ENCODE measurements around the gene RABAC1.
"Not testable (repeated sequence)": the region's sequence is repeated elsewhere in the genome, so short reads cannot be mapped to it uniquely, and the experiment has no call there.

Gene RABAC1, protein sequence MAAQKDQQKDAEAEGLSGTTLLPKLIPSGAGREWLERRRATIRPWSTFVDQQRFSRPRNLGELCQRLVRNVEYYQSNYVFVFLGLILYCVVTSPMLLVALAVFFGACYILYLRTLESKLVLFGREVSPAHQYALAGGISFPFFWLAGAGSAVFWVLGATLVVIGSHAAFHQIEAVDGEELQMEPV

DNA sequence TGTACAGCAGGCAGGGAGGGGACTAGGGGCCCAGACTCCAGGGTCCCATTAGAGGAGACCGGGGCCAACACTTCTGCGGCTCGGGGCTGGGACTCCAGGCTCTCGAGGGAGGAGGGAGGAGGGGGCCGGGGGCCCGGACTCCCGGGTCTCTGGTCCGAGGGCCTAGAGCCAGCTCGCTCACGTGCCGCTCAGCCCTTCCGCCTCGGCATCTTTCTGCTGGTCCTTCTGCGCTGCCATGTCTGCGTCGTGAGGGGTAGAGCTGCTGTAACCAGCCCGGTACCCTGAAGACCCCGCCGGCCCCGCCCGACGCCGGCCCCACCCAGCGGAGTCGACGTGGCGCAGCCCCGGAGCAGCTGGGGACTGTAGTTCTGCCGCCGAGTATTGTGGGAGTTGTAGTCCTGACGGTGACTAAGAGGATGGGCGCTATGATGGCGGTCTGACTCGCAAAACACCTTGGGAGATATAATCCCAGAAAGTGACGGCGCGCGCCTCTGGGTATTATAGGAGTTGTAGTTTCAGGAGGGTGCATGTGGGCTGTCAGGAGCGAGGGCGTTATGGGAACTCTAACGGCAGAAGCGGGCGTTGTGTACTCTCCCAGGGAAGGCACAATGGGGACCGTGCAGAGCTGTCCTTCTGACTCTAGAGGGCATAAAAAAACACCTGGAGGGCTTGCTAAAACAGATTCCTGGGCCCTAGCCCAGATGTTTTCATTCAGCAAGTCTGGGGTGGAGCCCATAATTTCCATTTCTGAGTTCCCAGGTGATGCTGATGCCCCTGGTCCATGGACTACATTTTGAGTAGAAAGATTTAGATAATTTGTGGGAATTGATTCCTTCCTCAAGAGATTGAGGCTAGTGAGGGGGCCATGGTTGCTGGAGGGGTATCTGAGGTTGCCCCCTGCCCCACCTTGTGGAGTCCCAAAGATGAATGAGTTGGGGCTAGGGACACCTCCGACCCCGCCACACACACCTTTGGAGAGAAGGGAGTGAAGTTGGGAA is at the start of gene RABAC1:
Gene RABAC1 (minus strand): TSS at position 266 of the 998 bp plus-strand sequence. CDS start 29 bp downstream, at position 237.
- peak; percentile 96 for DNase-seq (ENCODE audit: low spot score)

DNA sequence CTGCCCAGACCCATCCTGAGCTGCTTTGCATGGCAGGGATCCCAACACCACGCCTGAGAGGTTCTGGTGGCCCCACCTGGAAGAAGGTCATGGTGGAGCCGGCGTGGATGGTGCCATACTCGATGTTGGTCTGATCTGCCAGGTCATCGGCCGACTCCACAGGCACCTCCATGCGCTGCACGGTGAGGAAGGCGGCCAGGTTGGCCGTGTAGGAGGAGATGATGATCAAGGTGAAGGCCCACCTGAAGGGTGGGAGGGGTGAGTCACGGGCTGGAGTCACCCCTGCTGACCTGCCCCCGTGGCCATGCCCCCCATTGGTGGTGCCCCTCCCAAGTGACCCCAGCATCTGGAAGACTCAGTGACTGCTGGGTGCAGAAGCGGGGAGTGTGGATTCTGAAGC is 47.4 kb upstream of the RABAC1 start:
- DNase-seq (ENCODE audit: low spot score): no peak

DNA sequence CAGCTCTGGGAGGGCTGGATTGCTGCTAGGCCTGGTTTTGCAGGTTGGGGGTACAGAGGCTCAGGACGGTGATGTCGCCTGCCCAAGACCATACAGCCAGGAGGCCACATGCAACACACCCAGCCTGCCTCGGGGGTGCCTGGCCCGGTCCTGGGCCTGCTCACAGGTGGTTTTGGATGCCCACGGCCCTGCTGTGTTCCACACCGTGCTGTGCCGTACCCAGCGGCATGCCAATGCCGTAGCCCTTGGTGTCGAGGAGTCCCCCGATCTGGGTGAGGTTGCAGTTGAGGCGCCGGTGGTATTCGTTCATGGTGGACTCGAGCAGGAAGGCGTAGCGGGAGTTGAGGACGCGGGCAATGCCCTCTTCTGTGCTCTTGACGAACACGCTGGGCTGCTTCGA is 46.4 kb upstream of the RABAC1 start:
- no peak for DNase-seq (ENCODE audit: low spot score)

DNA sequence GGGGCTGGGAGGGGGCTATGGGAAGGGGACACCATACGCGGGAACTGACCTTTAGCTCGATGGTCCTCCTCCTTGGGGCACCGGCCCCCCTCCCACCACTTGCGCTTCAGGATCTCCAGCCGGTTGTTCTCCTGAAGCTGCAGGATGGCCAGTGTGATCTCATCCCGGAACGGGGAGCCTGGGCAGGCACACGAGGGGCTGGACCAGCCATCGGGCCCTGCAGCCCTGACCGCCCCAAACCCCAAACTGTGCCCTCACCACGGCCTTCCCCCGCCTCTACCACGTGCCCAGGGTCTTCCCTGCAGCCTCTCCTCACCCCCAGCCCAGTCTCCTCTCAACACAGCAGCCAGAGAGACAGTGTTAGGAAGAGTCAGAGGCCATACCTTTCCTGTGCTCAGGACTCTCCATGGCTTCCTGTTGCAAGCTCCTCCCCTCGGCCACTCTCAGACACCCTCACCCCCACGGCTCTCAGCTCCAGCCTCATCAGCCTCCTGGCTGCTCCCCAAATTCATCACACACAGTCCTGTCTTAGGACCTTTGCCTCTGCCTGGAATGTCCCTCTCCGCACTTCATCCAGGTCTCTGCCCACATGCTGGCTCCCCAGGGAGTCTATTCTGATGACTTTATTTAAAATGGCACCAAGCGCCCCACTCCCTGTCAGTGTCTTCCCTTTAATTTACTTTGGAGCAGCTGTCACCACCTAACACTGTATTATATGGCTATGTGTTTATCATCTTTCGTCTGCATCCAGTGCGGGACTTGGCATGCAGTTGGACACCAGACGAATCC is 44.6 kb upstream of the RABAC1 start:
- no peak for DNase-seq (ENCODE audit: low spot score)

DNA sequence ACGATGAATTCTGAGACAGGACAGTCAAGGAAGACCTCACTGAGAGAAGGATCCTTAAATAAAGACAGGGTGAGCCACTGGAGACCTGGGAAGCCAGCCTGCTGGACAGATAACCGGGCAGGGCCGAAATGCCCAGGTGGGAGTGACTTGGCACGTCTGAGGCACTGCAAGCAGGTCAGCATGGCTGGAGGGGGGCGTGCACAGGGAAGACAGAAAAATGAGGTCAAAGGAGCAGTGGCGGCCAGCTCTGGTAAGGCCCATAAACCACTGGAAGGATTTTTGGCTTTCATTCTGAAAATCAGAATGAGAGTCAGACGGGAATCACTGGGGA is 40.7 kb upstream of the RABAC1 start:
- DNase-seq (ENCODE audit: low spot score): no peak

DNA sequence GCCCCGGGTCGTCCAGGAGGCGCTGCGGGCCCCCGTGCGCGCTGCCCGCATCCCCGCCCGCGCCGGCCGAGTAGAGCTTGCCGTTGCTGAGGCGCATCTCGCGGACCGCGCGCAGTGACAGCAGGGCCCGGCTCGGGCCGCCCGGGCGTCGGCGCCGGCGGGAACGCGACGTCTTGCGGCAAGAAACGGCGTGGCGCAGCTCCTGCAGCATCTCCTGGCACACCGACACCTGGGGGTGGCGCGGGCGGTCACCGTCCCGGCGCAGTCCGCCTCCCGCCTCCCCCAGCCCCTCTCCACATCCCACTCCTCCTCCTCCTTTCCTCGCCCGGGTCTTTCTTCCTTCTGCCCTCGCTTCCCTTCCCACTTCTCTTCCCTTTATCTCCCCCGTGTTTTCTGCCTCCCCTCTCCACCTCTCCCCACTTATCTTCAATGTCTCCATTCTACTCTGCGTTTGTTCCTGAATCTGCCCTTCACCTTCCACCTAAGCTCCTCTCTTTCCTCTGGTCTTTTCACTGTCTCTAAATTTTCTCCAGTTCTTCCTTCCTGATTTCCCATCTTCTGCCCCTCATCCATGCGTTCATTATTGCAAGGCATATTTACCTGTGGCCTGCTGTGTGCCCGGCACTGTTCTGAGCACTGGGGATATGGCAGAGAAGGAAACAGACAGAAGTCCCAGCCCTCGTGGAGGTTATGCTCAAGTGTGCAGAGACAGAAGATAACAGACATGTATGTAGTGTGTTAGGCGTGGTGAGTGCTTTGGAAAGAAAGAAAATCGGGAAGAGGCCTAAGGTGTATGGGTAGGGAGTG is 40.2 kb upstream of the RABAC1 start:
- DNase-seq (ENCODE audit: low spot score): peak; percentile 72

DNA sequence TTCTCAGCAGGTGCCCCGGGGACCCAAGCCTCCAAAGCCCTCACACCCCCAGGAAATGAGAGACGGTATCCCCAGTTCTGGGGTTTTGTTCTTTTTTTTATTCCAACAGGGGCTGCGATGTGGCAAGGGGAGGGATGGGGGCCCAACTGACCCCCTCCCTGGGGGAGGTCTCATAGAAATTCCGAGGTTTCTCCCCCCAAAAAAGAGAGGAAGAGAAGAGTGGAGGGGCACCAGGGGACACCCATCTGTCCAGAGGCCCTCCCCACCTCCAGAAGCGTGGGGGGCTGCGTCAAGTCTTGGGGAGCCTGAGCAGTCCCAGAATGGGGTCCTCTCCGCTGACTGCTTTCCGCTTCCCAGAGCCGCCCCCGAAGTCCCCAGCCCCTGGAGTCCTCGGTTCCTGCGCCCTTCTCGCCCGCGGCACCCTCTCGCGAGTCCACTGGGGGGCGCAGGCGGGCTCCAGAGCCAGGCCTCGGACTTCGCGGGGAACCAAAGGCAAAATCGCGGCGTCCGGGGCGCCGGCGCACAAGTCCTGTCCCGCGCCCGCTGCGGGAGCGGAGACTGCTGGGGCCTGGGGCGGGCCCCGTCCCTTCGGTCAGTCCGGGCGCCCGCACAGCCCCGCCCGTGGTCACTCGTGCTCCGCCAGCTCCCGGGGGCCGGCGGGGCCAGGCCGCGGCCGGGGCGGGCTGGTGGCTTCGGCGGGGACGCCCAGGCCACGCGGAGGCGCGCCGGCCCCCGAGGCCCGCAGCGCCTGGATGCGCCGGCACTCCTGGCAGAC is 39.3 kb upstream of the RABAC1 start:
- DNase-seq (ENCODE audit: low spot score): peak; percentile 84

DNA sequence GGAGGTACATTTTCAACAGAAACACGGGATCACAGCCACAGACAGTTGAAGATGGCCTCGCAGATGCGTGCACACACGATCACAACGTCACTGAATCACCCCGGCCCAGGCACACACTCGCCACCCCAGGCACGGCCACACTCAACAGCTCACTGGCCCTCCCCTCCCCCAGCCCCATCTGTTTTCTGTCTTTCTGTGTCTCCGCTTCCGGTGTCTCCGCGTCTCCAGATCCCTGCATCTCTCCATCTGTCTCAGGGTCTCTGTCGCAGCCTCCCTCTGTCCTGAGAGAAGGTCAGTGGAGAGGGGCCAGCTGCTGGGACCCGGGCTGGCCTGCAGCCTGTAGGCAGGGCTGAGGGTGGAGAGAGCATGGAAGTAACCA is 38.7 kb upstream of the RABAC1 start:
- no peak for DNase-seq (ENCODE audit: low spot score)

DNA sequence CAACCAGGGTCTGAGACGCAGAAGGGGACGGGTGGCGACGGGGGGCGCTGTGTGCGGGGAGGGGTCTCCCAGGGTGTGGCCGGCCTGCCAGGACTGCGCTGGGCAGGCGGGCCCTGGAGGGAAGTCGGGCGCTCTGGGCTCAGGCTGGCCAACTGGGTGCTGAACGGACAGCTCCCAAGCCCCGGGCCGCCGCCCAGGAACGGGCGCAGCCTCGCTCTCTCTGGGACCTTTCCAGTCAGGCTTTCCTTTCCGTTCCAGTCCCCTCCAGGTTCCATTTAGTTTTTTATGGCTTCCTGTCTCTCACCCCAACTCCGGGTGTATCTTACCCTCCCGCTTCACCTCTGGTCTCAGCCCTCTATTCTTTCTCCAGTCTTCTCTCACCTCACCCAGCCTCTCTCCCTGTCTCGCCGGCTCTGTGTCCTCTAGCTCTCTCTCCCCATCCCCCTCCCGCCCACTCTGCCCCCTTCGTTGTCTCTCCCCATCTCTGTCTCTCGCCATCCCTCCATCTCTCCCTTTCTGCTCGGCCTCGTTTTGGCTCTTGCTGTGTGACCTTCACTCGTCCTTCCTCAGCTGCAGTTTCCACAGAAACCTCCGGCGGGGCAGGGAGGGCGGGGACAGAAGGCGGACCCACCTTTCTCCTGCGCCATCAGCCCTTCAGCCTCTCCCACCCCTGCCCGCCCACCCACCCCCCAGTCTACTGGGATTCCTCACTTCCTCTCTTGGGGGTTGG is 38.2 kb upstream of the RABAC1 start:
- DNase-seq (ENCODE audit: low spot score): peak; percentile 86

DNA sequence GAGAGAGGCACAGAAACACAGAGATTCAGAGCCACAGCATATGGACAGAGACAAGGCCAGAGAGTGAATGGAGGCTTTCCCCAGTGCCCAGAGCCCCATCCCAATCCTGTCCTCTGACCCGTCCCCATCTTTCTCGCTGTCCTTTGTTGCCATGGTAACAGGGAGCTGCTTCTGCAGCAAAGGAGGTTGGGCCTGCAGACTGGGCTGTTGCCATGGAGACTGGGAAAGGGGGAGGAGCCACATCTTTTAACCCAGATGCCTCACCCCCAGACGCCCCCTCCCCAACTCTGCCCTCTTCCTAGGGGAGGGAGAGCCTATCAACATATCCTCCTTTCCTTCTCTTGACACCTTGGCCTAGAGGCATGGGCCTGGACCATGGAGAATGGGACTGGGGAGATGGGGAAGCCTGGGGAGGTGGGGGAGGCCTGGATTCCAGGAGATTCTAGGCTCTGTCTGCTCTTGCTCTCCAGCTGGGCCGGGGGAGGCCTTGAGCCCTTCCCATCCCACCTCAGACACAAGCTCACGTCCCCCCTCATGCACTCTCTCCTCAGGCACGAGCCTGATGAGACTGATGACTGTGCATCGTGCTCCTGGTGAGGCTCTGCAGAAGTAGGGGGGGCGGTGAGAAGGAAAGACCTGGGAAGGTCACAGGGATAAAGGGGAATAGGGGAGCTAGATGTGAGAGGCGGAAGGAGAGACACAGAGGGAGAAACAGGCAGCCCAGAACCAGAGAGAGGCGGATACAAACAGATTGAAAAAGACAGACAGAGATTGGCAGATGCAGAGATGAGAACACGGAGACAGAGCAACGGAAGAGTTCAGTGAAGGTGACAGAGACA is 37.1 kb upstream of the RABAC1 start:
- peak; percentile 73 for DNase-seq (ENCODE audit: low spot score)

DNA sequence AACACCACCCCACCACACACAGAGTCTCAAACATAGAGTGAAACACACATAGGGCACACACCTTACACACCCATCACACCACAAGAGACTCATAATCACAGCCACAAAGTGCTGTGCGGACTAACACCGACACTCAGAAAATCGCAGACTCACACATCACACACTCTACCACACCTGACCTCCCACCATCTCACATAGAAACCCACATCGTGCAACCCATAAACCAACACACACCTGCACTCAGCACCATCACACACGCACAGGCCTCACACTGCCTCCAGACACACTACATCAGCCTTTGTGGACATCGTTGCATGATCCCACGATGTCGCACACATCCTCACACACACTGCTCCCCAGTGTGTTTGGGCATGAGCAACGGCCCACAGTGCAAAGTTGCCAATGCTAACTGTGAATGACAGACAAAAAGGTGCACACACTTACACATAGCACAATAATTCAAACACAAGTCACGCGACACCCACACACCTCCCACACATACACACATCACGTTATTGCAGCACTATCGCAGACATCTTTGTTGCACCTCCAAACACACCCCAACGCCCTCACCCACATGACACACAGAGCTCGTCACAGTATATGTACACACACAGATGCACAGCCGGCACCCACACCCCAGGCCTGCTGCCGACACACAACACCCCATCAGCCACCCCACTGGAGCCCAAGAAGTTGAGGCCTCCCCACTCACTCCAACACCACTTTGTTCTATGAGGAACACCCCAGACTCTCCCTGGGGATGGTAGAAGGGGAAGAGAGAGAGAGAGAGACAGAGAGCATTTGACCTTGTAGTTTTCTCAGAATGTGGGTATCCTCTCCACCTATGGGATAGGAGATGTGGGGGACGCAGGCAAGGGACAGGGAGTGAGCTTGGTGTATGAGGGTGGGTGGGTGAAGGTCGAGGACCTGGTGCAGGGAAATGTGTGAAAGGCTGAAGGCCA is 36.2 kb upstream of the RABAC1 start:
- no peak for DNase-seq (ENCODE audit: low spot score)

DNA sequence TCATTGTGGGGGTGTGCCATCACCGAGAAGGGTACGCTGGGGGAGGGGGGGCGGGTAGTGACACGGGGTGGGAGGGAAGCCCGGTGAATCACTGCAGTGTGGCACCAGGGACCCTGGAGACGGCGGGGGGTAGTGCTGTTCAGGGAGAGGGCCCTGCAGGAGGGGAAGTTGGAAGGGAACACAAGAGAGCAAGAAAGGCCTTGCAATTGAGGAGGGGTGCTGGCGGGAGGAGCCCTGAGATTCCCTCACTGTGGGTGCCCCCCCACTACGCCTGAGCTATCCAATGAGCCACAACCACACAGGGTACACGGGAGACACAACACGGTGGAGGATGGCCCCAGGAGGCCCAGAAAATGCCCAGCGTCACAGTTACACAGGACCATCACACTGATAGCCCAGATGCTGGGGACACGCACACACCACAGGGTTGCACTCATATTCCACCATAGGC is 35.4 kb upstream of the RABAC1 start:
- no peak for DNase-seq (ENCODE audit: low spot score)

DNA sequence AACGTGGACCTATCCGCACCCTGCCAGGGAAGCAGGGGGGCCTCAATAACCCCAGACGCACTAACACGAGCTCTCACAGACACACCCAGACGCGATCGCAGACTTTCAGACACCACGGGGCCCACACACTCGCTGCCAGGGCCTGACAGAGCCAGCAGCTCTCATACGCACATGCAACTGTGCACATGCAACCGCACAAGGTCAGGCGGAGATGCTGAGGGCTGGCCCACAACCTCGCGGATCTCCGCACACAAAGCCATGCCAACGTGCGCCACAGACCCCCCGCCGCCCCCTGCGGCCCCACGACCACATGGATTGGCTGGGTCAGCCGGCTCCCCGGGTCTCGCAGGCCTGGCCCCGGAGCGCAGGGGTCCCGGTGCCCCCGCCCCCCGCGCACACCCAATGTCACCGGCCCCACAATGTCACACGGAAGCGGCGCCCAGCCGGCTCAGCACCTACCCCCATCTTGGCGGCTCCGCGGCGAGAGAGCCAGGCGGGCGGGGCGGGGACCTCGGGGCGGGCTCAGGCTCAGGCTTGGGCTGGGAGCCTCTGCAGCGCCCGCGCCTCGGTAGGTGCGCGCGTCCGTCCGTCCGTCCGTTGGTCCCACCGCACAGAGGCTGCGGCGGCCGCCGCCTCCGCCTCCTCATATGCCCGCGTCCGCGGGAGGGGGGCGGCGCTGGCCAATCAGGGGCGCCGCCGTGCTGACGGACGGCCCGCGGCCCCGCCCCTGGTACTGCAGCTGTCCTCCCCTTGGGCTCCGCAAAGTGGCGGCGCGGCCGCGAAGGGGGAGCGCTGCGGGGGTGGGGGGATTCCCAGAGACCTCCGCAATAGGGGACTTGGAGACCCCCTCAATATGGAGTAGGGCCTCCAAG is 34.7 kb upstream of the RABAC1 start, which contains the start of gene ATP1A3:
Gene ATP1A3 (minus strand): TSS at position 619 of the 872 bp plus-strand sequence. CDS start 154 bp downstream, at position 465.
- DNase-seq (ENCODE audit: low spot score): peak; percentile 82

DNA sequence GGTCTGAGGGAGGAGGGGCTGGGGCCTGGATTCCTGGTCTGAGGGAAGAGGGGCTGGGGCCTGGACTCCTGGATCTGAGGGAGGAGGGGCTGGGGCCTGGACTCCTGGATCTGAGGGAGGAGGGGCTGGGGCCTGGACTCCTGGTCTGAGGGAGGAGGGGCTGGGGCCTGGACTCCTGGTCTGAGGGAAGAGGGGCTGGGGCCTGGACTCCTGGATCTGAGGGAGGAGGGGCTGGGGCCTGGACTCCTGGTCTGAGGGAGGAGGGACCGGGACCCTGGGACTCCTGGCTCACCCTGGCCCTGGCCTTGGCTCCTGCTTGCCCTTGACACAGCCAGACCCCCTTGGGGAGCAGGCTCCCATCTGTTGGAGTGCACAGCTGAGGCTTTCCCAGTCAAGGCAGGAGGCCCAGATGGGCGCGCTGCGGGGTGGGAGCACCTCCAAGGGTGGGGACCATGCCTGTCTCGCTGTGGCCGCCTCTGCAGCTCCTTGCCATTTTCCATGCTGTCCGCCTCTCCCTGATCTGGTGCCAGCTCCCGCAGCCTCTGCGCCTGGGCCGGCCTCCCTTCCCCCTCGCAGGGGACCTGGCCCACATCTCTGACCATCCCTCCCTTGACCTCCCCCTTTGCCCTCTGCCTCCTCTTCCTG is 32.9 kb upstream of the RABAC1 start:
- not testable (repeated sequence) for DNase-seq (ENCODE audit: low spot score)

DNA sequence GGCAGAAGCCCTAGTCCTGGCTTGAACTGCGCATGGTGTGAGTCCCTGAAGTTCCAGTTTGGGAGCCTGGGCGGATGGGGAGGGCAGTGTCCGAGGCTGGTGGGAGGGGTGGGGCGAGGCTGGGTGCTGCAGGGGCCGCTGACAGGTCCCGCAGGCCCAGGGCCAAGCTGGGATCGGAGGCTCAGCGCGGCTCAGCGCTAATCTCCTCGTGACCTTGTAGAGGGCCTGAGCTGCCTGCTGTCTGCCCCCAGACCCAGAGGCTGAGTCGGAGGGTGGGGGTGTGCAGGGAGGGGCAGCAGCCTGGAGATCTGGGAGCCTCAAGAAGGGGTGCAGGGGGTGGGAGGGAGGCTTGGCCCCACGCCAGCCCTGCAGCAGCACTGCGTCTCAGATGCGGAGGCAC is 31.9 kb upstream of the RABAC1 start:
- no peak for DNase-seq (ENCODE audit: low spot score)

DNA sequence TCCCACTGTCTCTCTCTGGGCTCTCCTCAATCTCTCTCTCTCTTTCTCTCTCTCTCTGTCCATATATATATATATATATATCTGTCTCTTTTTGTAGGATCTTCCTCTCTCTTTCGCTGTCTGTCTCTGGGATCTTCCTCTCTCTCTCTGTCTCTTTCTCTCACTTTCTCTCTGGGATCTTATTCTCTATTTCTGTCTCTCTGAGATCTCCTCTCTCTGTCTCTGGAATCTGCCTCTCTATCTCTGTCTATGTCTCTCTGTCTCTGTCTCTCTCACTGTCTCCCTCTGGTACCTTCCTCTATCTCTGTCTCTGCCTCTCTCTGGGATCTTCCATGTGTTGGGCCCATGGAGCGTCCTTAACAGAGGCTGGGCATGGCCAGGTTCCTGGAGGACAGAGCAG is 31.5 kb upstream of the RABAC1 start:
- DNase-seq (ENCODE audit: low spot score): no peak

Data from ecto neural progenitor cell (in vitro differentiated cells).